ACHN (cell line): Measurements from ENCODE around the gene AIF1.

Source experiments
- DNase-seq: peaks from one replicate; pipeline ENCODE4 v3.0.0-alpha.2; 2015
- in situ Hi-C: cut with HindIII; loops from 2 replicates; pipeline ENCODE4 v1.10.0; 2017; ENCODE audit warnings: low sequenced_read_pairs, low pct_ligation_motif_present, low pct_unique_long_range_greater_than_20kb

AIF1 gene

GRCh38 chr6:31634131-31634530 is 19.1 kb downstream of the AIF1 start:
- DNase-seq, result no peak
- in situ Hi-C loops, result no loop called here

- no peak for DNase-seq
- in situ Hi-C loops, result no loop called here
These were observed 20.0 kb downstream of the AIF1 start for GRCh38 chr6:31634969-31635575.

- in situ Hi-C loops, result no loop called here
- no peak for DNase-seq
These were observed 21.9 kb downstream of the AIF1 start for GRCh38 chr6:31636698-31637596.

- no peak for DNase-seq
- in situ Hi-C loops, result no loop called here
These were observed 24.0 kb downstream of the AIF1 start for GRCh38 chr6:31639043-31639442.

GRCh38 chr6:31639449-31639861 is 24.4 kb downstream of the AIF1 start:
- no peak for DNase-seq
- in situ Hi-C loops, result no loop called here

GRCh38 chr6:31640612-31641011 is 25.6 kb downstream of the AIF1 start:
- in situ Hi-C loops, result no loop called here
- DNase-seq, result no peak

GRCh38 chr6:31641370-31641769 is 26.3 kb downstream of the AIF1 start:
- in situ Hi-C loops, result no loop called here
- DNase-seq, result no peak

- in situ Hi-C loops, result no loop called here
- no peak for DNase-seq
These were observed 27.9 kb downstream of the AIF1 start for GRCh38 chr6:31642798-31643570.

- DNase-seq, result no peak
- in situ Hi-C loops, result no loop called here
These were observed 28.9 kb downstream of the AIF1 start for GRCh38 chr6:31643818-31644454.

GRCh38 chr6:31645325-31645724 is 30.3 kb downstream of the AIF1 start:
- no peak for DNase-seq
- in situ Hi-C loops, result no loop called here

- peak; percentile 67 for DNase-seq
- in situ Hi-C loops, result no loop called here
These were observed 36.7 kb downstream of the AIF1 start for GRCh38 chr6:31651602-31652191.

- DNase-seq, result peak; percentile 87
- in situ Hi-C loops, result no loop called here
These were observed 38.1 kb downstream of the AIF1 start for GRCh38 chr6:31652925-31653724.

GRCh38 chr6:31654574-31655348 is 39.7 kb downstream of the AIF1 start:
- no peak for DNase-seq
- in situ Hi-C loops, result no loop called here

- in situ Hi-C loops, result no loop called here
- DNase-seq, result no peak
These were observed 40.6 kb downstream of the AIF1 start, which contains the start of gene APOM for GRCh38 chr6:31655349-31656237. TSS of gene APOM (plus strand) at chr6:31655894. CDS start at chr6:31655967, 73 bp downstream.

- DNase-seq, result no peak
- in situ Hi-C loops, result no loop called here
These were observed 42.5 kb downstream of the AIF1 start for GRCh38 chr6:31657406-31658157.
